IPS-18c (cell line): ENCODE data around the gene CALD1.

Source experiments
- H3K4me3 ChIP-seq: 2 replicates; pipeline ENCODE4 v1.7.0; 2013; ENCODE audit warnings: low read depth, mild to moderate bottlenecking, low read length, moderate library complexity; ENCODE audit not compliant: insufficient read depth
- H3K9me3 ChIP-seq: one replicate; pipeline ENCODE4 v1.6.1; 2013; ENCODE audit warnings: mild to moderate bottlenecking, low read length, moderate library complexity; ENCODE audit not compliant: control insufficient read depth, insufficient read depth

Gene CALD1

GRCh38 chr7:134908289-134908688, 128.9 kb downstream of the CALD1 start:
- Histone ChIP-seq H3K9me3 (no peaks in the 10 kb centered on the region), H3K4me3 (no peak overlapping the region)

GRCh38 chr7:134910214-134910890, 130.9 kb downstream of the CALD1 start:
- H3K9me3 ChIP-seq: no peaks in the 10 kb centered on the region
- no peak overlapping the region for H3K4me3 ChIP-seq

GRCh38 chr7:134910968-134911367, 131.5 kb downstream of the CALD1 start:
- Histone ChIP-seq H3K4me3 (no peak overlapping the region), H3K9me3 (no peaks in the 10 kb centered on the region)

- no peaks in the 10 kb centered on the region for H3K9me3 ChIP-seq
- H3K4me3 ChIP-seq: no peak overlapping the region
Observed at GRCh38 chr7:134916171-134916883, 136.9 kb downstream of the CALD1 start.

- Histone ChIP-seq H3K9me3 (no peaks in the 10 kb centered on the region), H3K4me3 (no peak overlapping the region)
Observed at GRCh38 chr7:134919240-134919641, 139.8 kb downstream of the CALD1 start.

- H3K9me3 ChIP-seq: no peaks in the 10 kb centered on the region
- no peak overlapping the region for H3K4me3 ChIP-seq
Observed at GRCh38 chr7:134920026-134920753, 140.8 kb downstream of the CALD1 start.

- H3K9me3 ChIP-seq: no peaks in the 10 kb centered on the region
- H3K4me3 ChIP-seq: no peak overlapping the region
Observed at GRCh38 chr7:134922720-134923704, 143.6 kb downstream of the CALD1 start.

- H3K9me3 ChIP-seq: no peaks in the 10 kb centered on the region
- H3K4me3 ChIP-seq: no peak overlapping the region
Observed at GRCh38 chr7:134925766-134926165, 146.3 kb downstream of the CALD1 start.

- Histone ChIP-seq H3K9me3 (no peaks in the 10 kb centered on the region), H3K4me3 (no peak overlapping the region)
Observed at GRCh38 chr7:134926396-134926795, 147.0 kb downstream of the CALD1 start.

GRCh38 chr7:134927076-134927475, 147.6 kb downstream of the CALD1 start:
- no peak overlapping the region for H3K4me3 ChIP-seq
- no peaks in the 10 kb centered on the region for H3K9me3 ChIP-seq

GRCh38 chr7:134927723-134928122, 148.3 kb downstream of the CALD1 start:
- H3K9me3 ChIP-seq: no peaks in the 10 kb centered on the region
- H3K4me3 ChIP-seq: no peak overlapping the region

- no peak overlapping the region for H3K4me3 ChIP-seq
- no peaks in the 10 kb centered on the region for H3K9me3 ChIP-seq
Observed at GRCh38 chr7:134928554-134928953, 149.1 kb downstream of the CALD1 start.

GRCh38 chr7:134931487-134931886, 152.1 kb downstream of the CALD1 start:
- Histone ChIP-seq H3K4me3 (no peak overlapping the region), H3K9me3 (no peaks in the 10 kb centered on the region)

- Histone ChIP-seq H3K9me3 (no peaks in the 10 kb centered on the region), H3K4me3 (no peak overlapping the region)
Observed at GRCh38 chr7:134932707-134933370, 153.4 kb downstream of the CALD1 start.

GRCh38 chr7:134933460-134934068, 154.1 kb downstream of the CALD1 start:
- Histone ChIP-seq H3K4me3 (no peak overlapping the region), H3K9me3 (no peaks in the 10 kb centered on the region)

- no peaks in the 10 kb centered on the region for H3K9me3 ChIP-seq
- no peak overlapping the region for H3K4me3 ChIP-seq
Observed at GRCh38 chr7:134935701-134936100, 156.3 kb downstream of the CALD1 start.
